ENCODE results near the gene GCM1.
A peak's percentile ranks its signal among the peaks of the same experiment; 100 is the strongest.

Gene GCM1

DNA sequence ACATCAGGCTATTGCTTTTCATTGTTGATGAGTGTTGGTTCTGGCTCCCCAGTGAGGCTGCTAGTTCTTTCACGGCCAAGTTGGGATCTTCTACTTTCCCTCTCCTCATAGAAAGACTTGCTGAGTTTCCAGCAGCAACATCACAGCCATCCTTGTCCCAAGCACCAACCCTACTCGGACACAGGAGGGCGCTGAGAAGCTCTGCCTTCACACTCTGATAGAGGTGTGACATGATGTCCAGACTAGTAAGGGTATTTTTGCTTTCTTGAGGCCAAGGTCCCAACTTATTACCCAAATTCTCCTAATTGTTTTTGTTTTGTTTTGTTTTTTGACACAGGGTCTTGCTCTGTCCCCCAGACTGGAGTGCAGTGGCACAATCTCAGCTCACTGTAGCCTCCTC, 3.0 kb upstream of the GCM1 start:
- no peak for DNase-seq

DNA sequence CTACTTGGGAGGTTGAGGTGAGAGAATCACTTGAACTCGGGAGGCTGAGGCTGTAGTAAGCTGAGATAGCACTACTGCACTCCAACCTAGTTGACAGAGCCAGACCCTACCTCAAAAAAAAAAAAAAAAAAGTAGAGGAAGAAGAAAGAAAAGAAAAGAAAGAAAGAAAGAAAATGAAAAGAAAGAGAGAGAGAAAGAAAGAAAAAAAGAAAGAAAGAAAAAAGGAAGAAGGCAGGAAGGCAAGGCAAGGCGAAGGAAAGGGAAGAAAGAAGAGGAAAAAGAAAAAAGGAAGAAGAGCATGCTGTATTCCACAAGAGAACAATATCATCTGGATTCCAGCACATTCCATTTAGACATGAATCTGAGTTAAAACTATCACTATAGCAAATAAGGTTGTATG, 3.8 kb downstream of the GCM1 start:
- DNase-seq, result no peak

DNA sequence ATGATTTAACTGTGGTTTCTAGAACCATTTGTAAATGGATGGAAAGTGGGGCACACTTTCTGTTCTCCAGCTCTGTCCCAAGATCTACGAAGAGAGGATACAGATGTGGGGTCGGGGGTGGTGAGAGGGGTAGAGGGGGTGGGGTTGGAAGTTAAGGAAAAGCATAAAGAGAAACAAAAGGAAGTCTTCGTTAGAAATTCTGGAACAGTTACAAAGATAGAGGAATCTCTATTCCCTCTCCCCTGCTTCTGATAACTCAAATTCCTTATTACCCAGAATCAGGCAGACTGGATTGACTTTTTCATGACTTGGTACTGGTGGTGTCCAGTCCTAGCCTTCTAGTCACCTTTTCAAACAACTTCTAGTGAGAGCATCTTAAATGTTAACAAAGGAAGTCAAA, 4.9 kb downstream of the GCM1 start:
- DNase-seq, result no peak

DNA sequence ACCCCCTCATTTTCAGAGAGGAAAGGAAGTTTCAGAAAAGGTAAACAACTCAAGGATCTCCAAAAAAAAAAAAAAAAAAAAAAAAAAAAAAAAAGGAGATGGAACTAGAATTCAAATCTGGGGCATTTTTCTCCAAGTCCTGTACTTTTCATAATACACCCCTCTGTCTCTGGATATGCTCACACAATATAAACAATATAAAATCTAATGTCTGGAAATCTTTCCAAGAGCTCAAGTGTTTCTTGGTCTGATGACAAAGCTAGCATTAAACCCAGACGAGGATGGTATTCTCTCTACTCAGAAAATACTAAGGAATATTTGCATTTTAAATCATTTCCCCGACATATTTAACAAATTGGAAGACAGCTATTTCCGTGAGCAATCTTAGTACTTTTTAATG, 5.8 kb downstream of the GCM1 start:
- no peak for DNase-seq

DNA sequence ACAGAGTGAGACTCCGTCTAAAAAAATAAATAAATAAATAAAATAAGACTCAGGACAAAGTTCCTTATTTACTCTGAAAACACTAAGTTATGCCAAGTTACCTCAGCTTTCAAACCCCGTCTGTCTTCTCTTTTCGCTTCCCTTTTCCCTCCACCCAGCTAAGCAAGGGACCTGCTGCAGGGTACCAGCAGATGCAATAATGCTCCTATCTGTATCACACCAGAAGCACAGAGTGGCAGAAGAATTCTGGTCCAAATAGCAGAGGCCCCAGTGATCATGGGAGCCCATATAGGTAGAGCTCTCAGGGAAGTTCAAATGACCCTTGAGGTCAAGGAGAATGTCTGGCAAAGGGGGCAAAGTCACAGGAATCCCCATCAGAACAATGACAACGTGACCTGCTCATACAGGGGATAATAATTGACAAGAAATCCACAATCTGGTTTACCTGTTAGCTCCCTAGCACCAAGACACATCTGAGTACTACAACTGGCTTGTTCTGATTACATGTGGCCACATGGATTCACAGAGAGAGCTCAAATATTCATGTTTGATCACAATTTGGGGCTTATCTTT, 8.7 kb downstream of the GCM1 start:
- DNase-seq, result no peak

DNA sequence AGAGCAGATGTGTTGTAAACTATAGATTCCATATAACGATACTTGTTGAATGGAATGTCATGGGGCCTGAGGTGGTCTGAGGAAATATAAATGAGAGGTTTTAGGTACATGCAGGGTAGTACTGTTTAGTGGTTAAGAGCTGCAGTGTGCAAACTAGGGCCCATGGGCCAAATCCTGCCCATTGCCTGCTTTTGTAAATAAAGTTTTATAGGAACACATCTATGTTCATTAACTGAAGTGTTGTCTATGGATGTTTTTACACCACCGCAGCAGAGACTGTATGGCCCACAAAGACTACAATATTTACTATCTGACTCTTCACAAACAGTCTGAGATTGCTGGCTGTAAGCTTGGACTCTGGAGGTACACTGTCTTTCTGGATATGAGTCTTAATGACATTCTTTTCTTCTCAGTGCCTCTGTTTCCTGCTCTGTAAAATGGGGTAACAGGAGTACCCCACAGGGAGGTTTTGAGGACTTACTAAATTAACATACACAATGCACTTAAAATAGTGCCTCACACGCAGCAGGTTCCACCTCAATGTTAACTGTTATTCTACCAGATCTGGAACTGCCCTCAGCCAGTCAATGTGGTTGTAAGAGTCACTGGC, 12.5 kb downstream of the GCM1 start:
- no peak for DNase-seq

DNA sequence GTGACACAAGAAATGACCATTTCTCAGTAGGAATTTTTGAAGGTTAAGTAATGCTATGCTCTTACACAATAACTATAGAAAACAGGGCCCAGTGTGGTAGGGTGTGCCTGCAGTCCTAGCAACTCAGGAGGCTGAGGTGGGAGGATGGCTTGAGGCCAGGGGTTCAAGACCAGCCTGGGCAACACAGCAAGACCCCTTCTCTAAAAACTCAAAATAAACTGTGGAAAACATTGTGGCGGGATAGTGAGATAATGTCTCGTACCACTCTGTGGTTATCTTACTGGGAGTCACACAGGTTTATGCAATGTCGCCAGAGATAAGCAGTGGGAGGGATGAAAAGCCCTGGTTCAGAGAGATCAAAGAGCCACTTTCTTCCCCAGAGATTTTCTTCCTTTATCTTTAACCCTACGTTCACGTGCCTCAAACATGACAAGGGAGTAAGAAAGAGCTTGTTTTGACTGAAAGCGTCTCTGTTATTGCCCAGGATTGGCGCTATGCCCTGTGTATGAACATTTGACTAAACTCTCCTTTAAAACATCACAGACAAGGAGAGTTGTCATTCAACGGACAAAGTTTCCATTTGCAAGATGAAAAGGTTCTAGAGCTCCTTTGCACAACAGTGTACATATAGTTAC, 13.9 kb downstream of the GCM1 start:
- no peak for DNase-seq

DNA sequence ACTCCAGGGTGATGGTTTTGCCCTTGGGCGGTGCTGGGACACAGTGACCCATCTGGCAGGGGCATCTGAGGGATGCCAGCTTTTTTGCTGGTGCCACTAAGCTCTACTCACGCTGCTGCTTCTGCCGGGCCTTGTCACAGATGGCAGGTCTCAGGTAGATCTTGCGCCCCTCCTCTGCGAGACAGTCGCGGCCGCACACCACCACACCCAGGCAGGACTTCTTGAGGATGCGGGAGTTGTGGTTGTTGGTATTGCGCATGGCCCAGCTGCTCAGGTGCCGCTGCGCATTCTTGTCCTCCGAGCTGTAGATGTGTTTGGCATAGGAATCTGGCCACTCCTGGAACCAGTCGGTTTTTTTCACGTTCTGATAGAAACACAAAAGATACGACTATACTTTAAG, 14.7 kb downstream of the GCM1 start:
- no peak for DNase-seq

DNA sequence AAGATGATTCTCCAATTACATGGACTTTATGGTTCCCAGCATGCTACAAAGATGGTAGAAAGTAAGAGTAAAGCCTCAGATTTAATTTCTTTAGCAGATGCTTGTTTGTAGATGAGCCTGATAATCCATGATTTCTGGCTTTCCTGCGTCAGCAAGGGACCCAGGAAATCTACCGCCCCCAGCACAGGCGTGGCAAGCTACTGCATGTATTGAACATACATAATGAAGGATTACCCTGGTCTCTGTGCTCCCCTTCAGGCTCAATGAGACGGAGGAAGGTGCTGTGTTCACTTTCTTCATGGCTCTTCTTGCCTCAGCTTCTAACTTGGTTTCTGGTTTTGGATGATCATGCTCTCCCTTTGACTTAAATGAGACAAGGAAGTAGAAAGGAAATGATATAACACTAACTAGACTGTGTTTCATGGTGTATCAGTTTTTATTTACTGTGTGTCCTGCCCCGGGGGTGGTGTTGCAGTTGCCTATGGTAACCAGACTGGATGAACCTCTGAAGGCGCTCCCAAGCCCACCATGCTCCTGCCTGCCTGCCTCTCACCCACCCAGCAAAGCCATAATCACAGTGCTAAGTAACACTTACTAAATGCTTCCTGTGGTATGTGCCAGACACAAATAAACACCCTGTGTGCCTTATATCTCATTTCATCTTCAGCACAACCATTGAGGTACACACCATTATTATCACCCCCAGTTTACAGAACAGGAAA, 17.9 kb downstream of the GCM1 start:
- no peak for DNase-seq

DNA sequence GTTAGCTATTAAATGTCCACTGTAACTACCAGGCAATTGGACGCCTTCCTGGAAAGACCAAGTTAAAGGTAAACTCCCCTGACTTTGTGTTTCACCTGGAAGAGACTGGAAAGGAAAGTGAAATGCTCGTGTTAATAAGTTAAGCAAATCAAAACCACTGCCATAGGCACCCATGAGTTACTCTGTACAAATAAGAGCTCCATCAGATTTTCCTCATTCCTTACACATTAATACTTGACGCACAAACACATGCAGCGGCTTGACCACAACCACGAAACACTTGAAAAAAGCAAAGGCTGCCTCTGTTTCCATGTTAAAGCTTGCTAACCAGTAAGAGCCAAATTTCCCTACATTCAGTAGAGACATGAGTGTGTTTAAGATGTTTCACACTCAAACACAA, 19.8 kb downstream of the GCM1 start:
- no peak for DNase-seq

DNA sequence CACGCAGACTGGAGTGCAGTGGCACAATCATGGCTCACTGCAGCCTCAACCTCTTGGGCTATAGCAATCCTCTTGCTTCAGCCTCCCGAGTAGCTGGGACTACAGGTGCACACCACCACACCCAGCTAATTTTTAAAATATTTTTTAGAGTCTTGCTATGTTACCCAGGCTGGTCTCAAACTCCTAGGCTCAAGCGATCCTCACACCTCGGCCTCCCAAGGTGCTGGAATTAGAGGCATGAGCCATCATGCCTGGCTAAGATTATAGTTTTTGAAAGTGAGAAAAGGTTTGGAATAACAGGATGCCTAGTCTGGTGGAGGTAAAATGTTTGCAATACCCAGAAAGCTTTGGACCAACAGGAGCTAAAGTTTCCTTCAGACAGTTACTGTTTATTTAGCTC, 23.4 kb downstream of the GCM1 start:
- no peak for DNase-seq

DNA sequence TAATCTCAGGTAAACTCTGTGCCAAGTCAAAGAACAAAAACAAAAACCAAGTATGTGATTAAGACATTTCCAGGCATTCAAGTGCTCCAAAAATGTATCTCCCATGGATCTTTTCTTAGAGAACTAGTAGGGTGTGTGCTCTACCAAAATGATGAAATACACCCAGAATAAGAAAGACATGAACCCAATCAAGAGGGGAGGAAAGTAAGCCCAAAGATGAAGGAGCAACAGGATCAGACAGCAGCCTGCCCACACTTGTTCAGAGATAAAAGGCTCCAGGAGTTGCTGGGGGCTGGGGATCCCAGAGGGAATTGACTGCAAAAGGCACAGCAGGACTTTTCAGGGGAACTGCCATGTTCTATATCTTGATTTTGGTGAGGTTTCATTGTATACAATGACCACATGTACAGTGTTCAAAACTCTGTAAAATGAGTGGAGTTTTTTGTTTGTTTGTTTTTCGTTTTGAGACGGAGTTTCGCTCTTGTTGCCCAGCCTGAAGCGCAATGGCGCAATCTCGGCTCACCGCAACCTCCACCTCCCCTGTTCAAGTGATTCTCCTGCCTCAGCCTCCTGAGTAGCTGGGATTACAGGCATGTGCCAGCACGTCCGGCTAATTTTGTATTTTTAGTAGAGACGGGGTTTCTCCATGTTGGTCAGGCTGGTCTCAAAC, 24.4 kb downstream of the GCM1 start:
- no peak for DNase-seq

DNA sequence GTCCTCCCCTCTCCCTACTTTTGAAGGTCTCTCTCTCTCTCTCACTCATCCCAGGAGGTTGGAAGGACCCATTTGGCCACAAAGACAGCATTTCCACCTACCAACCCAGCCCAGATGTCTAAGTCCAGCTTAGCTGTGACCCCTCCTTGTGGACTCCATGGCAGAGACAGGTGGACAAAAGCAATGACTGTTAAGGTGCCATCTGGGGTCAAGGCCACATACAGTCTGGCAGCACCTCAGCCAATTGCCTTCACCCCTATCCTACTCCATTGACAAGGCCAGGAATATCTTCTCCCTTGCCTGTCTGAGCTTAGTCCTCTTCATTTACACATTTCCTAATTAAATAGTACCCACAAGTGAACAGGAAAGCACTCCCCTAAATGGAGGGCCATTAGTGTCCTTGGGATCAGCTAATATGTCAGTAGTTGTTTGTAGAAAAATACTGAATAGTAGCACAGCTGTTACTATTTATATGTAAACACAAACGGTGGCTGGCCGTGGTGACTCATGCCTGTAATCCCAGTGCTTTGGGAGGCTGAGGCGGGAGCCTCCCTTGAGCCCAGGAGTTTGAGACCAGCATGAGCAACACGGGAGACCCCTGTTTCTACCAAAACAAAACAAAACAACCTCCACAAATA, 28.8 kb downstream of the GCM1 start:
- no peak for DNase-seq

DNA sequence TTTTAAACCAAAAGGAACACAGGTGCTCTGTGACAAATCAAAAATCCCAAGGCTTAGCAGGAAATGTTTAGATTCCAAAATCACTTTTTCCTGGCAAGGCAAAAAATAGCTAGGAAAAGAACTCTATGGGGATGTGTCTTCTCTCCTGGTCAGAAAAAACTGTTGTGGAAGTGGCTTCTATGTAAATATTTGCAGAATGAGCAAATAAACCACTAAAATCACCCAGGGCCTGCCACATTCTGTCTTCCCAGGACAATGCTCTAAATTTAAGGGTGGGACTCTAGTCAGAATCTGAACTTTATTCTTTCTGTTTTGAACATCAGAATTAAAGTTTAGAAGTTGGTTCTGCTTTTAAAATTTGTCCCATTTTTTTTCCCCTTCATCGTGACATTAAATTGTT, 29.3 kb downstream of the GCM1 start:
- DNase-seq, result no peak

DNA sequence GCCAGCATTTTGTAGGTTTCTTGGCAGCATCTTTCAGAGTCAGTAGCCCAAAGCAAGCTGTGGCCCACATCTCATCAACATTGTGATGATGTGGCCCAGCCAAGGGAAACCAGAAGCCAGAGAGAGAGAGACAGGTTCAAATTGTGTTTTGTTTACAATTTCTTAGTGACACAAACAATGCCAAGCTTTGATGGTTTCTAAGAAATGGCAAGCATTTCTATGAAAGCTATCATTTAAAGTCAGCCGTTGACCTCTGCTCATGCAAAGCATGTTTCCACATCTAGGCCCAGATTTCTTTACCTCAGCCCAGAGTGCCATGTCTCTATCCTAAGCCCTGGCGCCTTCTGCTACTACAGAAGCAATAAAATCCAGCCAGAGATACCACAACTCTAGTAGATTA, 32.9 kb downstream of the GCM1 start:
- no peak for DNase-seq

DNA sequence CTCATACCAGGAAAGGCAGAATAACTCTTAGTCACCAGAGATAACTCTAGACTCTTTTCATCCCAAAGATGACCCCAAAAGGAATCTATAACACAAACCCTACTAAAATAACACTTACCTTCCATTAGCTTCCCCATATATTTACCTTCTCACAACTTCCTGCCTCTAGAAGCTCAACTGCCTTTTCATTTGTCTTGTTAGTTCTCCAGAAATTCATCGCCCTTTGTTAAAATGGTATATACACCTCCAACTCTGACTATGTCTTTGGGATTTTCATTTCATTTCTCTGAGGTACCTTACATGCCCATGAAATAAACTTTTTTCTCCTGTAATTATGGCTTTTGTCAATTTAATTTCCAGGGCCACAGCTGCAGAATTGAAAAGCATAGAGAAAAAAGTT, 33.5 kb downstream of the GCM1 start:
- DNase-seq, result no peak

DNA sequence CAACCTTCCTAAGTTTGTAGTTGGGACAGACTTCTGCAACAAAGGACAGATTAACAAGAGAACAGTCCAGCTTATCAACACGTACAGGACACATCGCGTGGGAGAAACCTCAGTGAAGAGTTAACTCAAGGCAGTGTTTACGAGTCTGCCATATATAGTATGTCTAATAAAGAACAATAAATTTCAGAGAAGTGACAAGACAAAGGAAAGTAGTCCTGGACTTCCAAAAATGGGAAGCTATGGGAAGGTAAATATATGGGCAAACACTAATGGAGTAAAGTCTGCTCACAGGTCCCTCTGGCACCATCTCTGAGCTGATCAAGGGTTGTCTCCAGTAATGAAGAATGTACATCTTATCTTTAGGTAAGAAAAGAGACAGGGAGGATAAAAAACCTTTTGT, 34.9 kb downstream of the GCM1 start:
- no peak for DNase-seq

DNA sequence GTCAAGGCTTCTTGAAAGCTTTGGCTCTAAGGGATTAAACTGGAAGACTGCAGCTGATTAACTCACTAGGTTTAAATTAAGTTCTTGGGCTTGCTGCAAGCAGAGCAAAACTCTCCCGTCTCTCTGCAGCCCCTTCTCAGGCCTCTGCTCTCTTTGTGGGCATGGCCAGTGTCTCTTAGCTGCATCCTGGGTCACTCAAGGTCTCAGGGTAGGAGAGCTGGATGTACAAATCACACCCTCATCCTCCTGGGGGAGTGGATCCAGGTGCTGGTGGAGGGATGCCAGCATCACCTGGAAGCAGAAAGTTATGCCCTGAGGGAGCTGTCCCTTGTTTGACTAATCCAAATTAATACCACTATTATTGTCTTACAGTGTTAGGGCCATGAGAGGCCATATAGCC, 35.8 kb downstream of the GCM1 start:
- DNase-seq, result peak; percentile 47

DNA sequence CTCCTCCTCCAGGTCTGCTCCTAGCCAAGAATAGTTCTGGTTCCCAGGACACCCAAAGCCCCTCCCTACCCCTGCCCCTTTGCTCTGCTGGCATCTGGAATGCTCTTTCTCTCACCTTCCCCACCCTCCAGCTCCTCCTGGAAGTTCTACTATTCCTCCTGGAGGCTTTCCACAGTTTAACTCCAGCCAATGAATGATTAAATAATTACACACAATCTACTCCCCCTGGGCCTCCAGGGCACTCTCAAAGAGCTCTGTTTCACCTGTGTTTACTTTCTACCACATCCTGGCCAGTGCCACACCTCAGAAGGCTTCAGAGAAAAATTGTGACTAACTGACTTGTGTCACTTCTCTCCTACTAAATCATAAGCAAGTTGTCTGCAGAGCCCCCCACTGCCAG, 36.2 kb downstream of the GCM1 start:
- peak; percentile 63 for DNase-seq

DNA sequence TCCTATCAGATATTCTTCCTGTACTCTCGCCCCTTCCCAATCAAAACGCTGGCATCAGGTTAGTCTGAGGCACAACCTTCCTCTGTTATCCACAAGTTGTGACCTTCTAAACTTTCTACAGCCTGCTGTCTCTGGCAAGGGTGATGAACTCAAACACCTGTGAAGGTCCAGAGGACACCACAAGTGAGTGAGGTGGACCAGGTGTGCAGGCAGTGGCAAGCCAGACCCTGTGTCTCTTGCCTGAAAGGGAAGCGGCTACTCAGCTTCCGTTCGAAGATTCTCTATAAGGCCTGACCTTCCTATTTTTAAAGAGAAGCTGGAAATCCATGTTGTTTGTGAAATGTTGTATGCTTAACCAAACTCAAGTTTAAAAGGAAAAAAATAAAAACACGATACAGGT, 36.8 kb downstream of the GCM1 start:
- DNase-seq, result no peak

DNA sequence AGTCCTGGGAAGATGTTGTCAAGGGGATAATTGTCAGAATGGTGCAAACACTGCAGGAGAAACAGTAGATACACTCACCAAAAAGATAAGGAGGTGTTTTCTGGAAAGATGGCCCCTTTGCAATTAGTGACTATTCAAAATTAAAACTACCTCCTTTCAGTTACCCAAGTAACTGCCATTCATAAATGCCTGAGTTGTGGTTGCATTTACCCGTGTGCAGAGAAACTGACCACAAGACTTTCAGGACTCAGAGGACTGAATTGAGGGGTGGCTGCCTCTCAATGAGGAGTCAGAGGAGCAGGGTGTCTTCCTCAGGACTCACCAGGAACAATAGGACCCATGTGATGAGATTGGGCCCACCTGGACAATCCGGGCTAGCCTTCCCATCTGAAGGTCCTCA, 39.0 kb downstream of the GCM1 start:
- no peak for DNase-seq

DNA sequence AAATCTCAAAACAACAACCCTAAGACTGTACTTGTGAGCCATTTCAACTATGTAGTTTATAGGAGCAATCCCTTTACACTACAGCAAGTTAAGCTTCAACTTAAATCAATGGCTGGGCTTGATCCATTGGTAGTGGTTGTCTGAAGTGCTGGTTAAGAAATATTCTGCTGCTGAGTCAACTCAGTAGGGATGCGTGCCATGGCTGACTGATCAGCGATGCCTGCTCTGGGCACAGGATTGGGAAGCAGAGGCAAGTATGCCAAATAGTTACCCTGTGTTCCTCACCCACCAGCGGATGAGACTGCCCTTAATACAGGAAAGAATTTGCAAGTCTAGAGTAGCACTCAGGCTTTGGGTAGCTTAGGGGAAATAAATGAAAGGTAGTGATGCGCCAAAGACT, 41.5 kb downstream of the GCM1 start:
- peak; percentile 76 for DNase-seq

DNA sequence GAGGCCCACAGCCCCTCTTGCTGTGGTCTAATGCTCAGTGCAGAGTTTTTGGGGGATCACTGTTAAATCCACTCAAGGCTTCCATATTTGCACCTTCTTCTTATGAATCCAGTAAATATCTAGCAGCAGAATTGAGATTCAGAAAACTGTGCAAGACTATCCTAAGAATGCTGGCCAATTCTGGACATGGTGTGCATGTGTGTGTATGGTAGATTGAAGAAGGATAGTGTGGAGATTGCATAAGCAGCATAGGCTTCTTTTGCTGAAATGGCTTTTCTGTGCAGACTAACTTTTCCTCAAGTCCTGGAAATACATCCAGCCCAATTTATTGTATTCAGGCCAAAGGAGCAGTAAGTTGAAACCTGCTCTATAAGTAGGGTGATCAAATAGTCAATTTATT, 43.7 kb downstream of the GCM1 start:
- DNase-seq, result no peak
